HepG2 (cell line): Measurements from ENCODE around the gene CDCA4. TPM values are rescaled to one million over a fixed set of nuclear protein-coding genes. Genes with fewer than 3 reads are reported as not detected.

Experiments
- ATAC-seq: fragments of 200-7000 bp; cut with Tn5 transposase; 3 replicates; pipeline ENCODE4 v1.9.1; 2020; ENCODE audit warnings: mild to moderate bottlenecking, moderate library complexity
- BruUV-seq: library from RNA; stranded (reverse); fragments of 400-500 nt; replicated peaks from 2 replicates; lab custom pipeline; 2021; lab: Mats Ljungman, UMichigan
- CTCF ChIA-PET: fragments of 300-600 bp; formaldehyde crosslinking; extraction: SDS; loops from one replicate; lab custom pipeline; 2021; ENCODE audit warnings: low total read pairs, inconsistent platforms, low intra/inter-chr PET ratio; lab: Yijun Ruan, JAX
- POLR2A ChIA-PET: fragments of 350-600 bp; sonication (Branson Sonifier 250); formaldehyde crosslinking; loops from one replicate; lab custom pipeline; 2020; ENCODE audit warnings: antibody characterized with exemption, inconsistent platforms; lab: Yijun Ruan, JAX
- DNase-seq: peaks from one replicate; pipeline ENCODE4 v3.0.0-alpha.2; 2015; ENCODE audit warnings: low spot score
- FAIRE-seq: peaks from 3 replicates; lab custom pipeline; 2011; peaks lifted over from hg19 to GRCh38; lab: Jason Lieb, UNC
- H2AFZ ChIP-seq: one replicate; pipeline ENCODE4 v1.6.1; 2011; ENCODE audit warnings: low read length, inconsistent platforms
- H3K27ac ChIP-seq: fragments of 300-600 bp; 3 replicates; pipeline ENCODE4 v1.8.0; 2011; ENCODE audit warnings: mixed run types, mild to moderate bottlenecking, mixed read lengths, low read length, inconsistent platforms; ENCODE audit not compliant: insufficient read depth; ENCODE audit errors: extremely low read length
- H3K27me3 ChIP-seq, 2 experiments: fragments of 200-600 bp in 1 of 2; 2 replicates in 1 of 2; 3 replicates in 1 of 2; pipeline versions ENCODE4 v1.6.0 to v1.8.0; 2011; ENCODE audit warnings: low read length in 2 of 2, mild to moderate bottlenecking in 2 of 2, moderate library complexity in 2 of 2, inconsistent platforms in 1 of 2; ENCODE audit not compliant: insufficient read depth in 2 of 2, control insufficient read depth in 1 of 2
- H3K36me3 ChIP-seq, 2 experiments: fragments of 200-600 bp in 1 of 2; replicated peaks in 1 of 2; 2 replicates in 1 of 2; 3 replicates in 1 of 2; pipeline versions ENCODE4 v1.5.1 to v1.8.0; 2011; ENCODE audit warnings: low read length in 2 of 2, inconsistent platforms in 1 of 2; ENCODE audit not compliant: insufficient read depth in 2 of 2, control insufficient read depth in 1 of 2
- H3K4me1 ChIP-seq: 2 replicates; pipeline ENCODE4 v1.5.1; 2012; ENCODE audit warnings: low read length, inconsistent platforms; ENCODE audit not compliant: insufficient read depth
- H3K4me2 ChIP-seq: 2 replicates; pipeline ENCODE4 v1.6.0; 2011; ENCODE audit warnings: low read depth, low read length, inconsistent platforms
- H3K4me3 ChIP-seq, 3 experiments: fragments of 200-600 bp in 1 of 3; sonication (generic), shearing (Covaris generic) in 1 of 3; replicated peaks in 1 of 3; 2 replicates each; pipeline ENCODE4 v1.5.1; 2011 to 2016; ENCODE audit warnings: low read length in 3 of 3, inconsistent platforms in 2 of 3, low read depth in 2 of 3, mild to moderate bottlenecking in 2 of 3, control low read depth in 1 of 3, mixed read lengths in 1 of 3; ENCODE audit not compliant: insufficient read depth in 1 of 3
- H3K79me2 ChIP-seq: one replicate; pipeline ENCODE4 v1.6.1; 2011; ENCODE audit warnings: low read length, inconsistent platforms; ENCODE audit not compliant: insufficient read depth
- H3K9ac ChIP-seq: 2 replicates; pipeline ENCODE4 v1.6.0; 2011; ENCODE audit warnings: mild to moderate bottlenecking, low read depth, low read length, inconsistent platforms; ENCODE audit not compliant: insufficient read depth
- H3K9me3 ChIP-seq: 2 replicates; pipeline ENCODE4 v1.5.1; 2012; ENCODE audit warnings: mild to moderate bottlenecking, low read length
- H4K20me1 ChIP-seq: 2 replicates; pipeline ENCODE4 v1.6.0; 2011; ENCODE audit warnings: inconsistent platforms, mild to moderate bottlenecking, low read length, moderate library complexity; ENCODE audit not compliant: insufficient read depth
- FOXC1 ChIP-seq: sonication (generic); formaldehyde crosslinking; IDR thresholded peaks from 2 replicates; pipeline ENCODE4 v1.8.0; 2022; ENCODE audit warnings: mild to moderate bottlenecking, missing genetic modification reagents, borderline replicate concordance
- MAFF ChIP-seq: IDR thresholded peaks from 2 replicates; pipeline ENCODE4 v1.6.1; 2011; ENCODE audit warnings: low read depth, low read length, improper control_type of control experiment
- ONECUT2 ChIP-seq: sonication (generic); formaldehyde crosslinking; IDR thresholded peaks from 2 replicates; pipeline ENCODE4 v1.4.0; 2020; ENCODE audit warnings: missing genetic modification reagents
- SP2 ChIP-seq: sonication (generic); formaldehyde crosslinking; IDR thresholded peaks from 2 replicates; pipeline ENCODE4 v1.5.1; 2020; ENCODE audit warnings: mild to moderate bottlenecking, missing genetic modification reagents
- SYNCRIP ChIP-seq: fragments of 200-400 bp; formaldehyde crosslinking; IDR thresholded peaks from 2 replicates; pipeline ENCODE4 v1.6.1; 2018; ENCODE audit warnings: mild to moderate bottlenecking, low read depth, low read length; ENCODE audit not compliant: insufficient read depth
- TFAP4 ChIP-seq: sonication (generic); IDR thresholded peaks from 2 replicates; pipeline ENCODE4 v1.6.1; 2016; ENCODE audit warnings: low read depth, borderline replicate concordance
- U2AF2 ChIP-seq: fragments of 200-400 bp; formaldehyde crosslinking; IDR thresholded peaks from 2 replicates; pipeline ENCODE4 v1.6.1; 2017; ENCODE audit warnings: low read depth, mild to moderate bottlenecking, low read length
- ZBTB37 ChIP-seq: sonication (generic); formaldehyde crosslinking; IDR thresholded peaks from 2 replicates; pipeline ENCODE4 v1.4.0; 2020; ENCODE audit warnings: mild to moderate bottlenecking, missing genetic modification reagents
- ZNF180 ChIP-seq: sonication (generic); formaldehyde crosslinking; IDR thresholded peaks from 2 replicates; pipeline ENCODE4 v1.4.0; 2020; ENCODE audit warnings: low read depth, missing genetic modification reagents, borderline replicate concordance
- ZNF567 ChIP-seq: sonication (generic); formaldehyde crosslinking; IDR thresholded peaks from 2 replicates; pipeline ENCODE4 v1.8.1; 2023; ENCODE audit warnings: mild to moderate bottlenecking, missing genetic modification reagents, borderline replicate concordance
- ZSCAN29 ChIP-seq: sonication (generic); formaldehyde crosslinking; conservative IDR thresholded peaks from 2 replicates; pipeline ENCODE4 v1.4.0; 2020; ENCODE audit warnings: mild to moderate bottlenecking, missing genetic modification reagents
- WGBS: methylation state at CpG from one replicate; pipeline ENCODE4 v1.1.6; 2017; ENCODE audit warnings: low lambda C conversion rate; 5-methylcytosine and 5-hydroxymethylcytosine counted together
- in situ Hi-C: cut with HindIII; loops from 2 replicates; pipeline ENCODE4 v1.10.0; 2017; ENCODE audit warnings: low pct_unique_long_range_greater_than_20kb; ENCODE audit not compliant: extremely low pct_ligation_motif_present
- intact Hi-C: fragments of 100-400 bp; cut with micrococcal nuclease; formaldehyde crosslinking; loops from one replicate; pipeline ENCODE4 v1.10.0; 2022; ENCODE audit not compliant: unreplicated experiment
- polyA plus RNA-seq, 8 experiments: library from polyadenylated mRNA; depleted of rRNA in 3 of 8; stranded (reverse) in 7 of 8; unstranded in 1 of 8; fragments of >200 nt; fragmentation: Illumina TruSeq in 4 of 8; extraction: Trizol in 4 of 8; gene quantifications; 2 replicates each; pipeline versions ENCODE4 v1.2.1 to v1.2.3, GENCODE V29; 2011 to 2016; ENCODE audit warnings: low read depth in 4 of 8, missing spikeins in 1 of 8, mixed read lengths in 1 of 8; ENCODE audit not compliant: insufficient read depth in 1 of 8
- total RNA-seq, 5 experiments: library from RNA; depleted of rRNA; stranded (reverse); fragments of >200 nt; fragmentation: Illumina TruSeq; extraction: Trizol; gene quantifications; 2 replicates each; pipeline ENCODE4 v1.2.3, GENCODE V29; 2016; ENCODE audit warnings: low read depth in 1 of 5
- TF ChIP-seq, protein P1 (sequence below): sonication (generic); formaldehyde crosslinking; IDR thresholded peaks from 2 replicates; pipeline ENCODE4 v1.4.0; 2020; ENCODE audit warnings: missing genetic modification reagents
- TF ChIP-seq, protein P2 (sequence below): sonication (generic); formaldehyde crosslinking; IDR thresholded peaks from 2 replicates; pipeline ENCODE4 v1.5.0; 2020; ENCODE audit warnings: mild to moderate bottlenecking, missing genetic modification reagents

CDCA4 gene
- total and polyA plus RNA-seq, 2 of the 13 experiments (the other 11 are each of a cell fraction or from before 2014, with no cell fraction given): 19.7 to 43.1 TPM

- TF ChIP-seq TFAP4 (no peak), FOXC1 (CRISPR knock-in tag) (no peak), ZNF567 (no peak), SYNCRIP (no peak), ZNF180 (CRISPR knock-in tag) (no peak), ONECUT2 (CRISPR knock-in tag) (no peak)
- TF ChIP-seq, protein P1, sequence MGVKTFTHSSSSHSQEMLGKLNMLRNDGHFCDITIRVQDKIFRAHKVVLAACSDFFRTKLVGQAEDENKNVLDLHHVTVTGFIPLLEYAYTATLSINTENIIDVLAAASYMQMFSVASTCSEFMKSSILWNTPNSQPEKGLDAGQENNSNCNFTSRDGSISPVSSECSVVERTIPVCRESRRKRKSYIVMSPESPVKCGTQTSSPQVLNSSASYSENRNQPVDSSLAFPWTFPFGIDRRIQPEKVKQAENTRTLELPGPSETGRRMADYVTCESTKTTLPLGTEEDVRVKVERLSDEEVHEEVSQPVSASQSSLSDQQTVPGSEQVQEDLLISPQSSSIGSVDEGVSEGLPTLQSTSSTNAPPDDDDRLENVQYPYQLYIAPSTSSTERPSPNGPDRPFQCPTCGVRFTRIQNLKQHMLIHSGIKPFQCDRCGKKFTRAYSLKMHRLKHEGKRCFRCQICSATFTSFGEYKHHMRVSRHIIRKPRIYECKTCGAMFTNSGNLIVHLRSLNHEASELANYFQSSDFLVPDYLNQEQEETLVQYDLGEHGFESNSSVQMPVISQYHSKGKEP (CRISPR knock-in tag): no peak
- TF ChIP-seq, protein P2, sequence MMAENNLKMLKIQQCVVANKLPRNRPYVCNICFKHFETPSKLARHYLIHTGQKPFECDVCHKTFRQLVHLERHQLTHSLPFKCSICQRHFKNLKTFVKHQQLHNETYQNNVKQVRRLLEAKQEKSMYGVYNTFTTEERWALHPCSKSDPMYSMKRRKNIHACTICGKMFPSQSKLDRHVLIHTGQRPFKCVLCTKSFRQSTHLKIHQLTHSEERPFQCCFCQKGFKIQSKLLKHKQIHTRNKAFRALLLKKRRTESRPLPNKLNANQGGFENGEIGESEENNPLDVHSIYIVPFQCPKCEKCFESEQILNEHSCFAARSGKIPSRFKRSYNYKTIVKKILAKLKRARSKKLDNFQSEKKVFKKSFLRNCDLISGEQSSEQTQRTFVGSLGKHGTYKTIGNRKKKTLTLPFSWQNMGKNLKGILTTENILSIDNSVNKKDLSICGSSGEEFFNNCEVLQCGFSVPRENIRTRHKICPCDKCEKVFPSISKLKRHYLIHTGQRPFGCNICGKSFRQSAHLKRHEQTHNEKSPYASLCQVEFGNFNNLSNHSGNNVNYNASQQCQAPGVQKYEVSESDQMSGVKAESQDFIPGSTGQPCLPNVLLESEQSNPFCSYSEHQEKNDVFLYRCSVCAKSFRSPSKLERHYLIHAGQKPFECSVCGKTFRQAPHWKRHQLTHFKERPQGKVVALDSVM (CRISPR knock-in tag): no peak
Observed at GRCh38 chr14:105030194-105030593, 9.3 kb upstream of the CDCA4 start (continued).

DNA sequence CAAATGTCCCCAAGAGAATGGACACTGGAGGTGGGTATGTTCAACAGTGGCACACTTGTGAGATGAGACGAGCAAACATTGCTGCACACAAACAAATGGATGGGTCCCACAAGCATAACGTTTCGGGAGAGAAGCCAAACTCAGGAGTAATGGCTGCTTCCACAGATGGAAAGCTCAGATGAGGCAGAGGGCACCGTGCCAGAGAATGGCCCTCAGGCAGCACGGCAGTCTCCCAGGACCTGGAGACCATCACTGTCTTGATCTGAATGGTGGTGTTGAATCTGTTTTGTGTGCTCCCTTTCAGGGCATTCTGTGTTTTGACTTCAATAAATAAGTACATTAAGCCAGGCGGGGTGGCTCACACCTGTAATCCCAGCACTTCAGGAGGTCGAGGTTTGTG is 8.5 kb upstream of the CDCA4 start:
- DNase-seq (no peak), ATAC-seq (no peak), FAIRE-seq (no peak)
- ChIA-PET POLR2A (no interaction called here), CTCF (no interaction called here)
- in situ Hi-C loops: no loop called here
- Histone ChIP-seq H3K4me3 (no peak overlapping the region), H3K27me3 (peaks cover 1 to 30% of the 10 kb centered on the region in 2 experiments; a peak in 4 of 5 replicates), H3K79me2 (no peaks in the 10 kb centered on the region), H3K27ac (no peak overlapping the region), H3K9me3 (no peaks in the 10 kb centered on the region), H3K36me3 (no peaks in the 10 kb centered on the region), H3K4me2 (no peak overlapping the region), H2AFZ (no peak overlapping the region), H3K9ac (no peak overlapping the region), H4K20me1 (no peaks in the 10 kb centered on the region), H3K4me1 (peaks cover under 1% of the 10 kb centered on the region; the same call in 1 of the 2 replicates)
- intact Hi-C loops: no loop called here
- no TSS peak for BruUV-seq
- WGBS: 13% methylated on average over 7 of the region's 7 CpGs
- TF ChIP-seq ZBTB37: no peak
- no peak for TF ChIP-seq MAFF
- no peak for TF ChIP-seq ZSCAN29
- TF ChIP-seq SP2: no peak
- no peak for TF ChIP-seq U2AF2
